NCI-H2171 treated with DMSO at 0.1 percent for 48 hours (cell line): ENCODE results near the gene TXNL1.

Experiments
- DNase-seq: peaks from one replicate; lab custom pipeline; 2025; lab: John Stamatoyannopoulos, UW

The TXNL1 gene

DNA sequence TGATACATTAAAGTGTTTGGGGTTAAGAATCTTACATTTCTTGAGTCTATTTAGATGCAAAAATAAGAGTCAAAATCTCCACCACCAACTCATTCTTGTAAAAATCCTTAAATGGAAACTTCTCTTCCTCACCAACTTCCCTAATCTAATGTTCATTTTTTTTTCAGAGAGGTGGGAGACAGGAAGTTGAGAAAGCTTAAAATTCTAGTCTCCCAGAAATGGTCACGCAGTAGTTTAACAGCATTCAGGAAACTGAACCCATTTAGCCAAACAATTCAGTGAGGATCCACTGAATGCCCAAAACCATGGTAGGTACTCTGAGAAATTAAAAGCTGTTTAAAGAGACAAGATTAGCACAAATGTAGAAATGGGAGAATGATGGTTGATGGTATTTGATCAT is 69.0 kb downstream of the TXNL1 start:
- DNase-seq = no peak

DNA sequence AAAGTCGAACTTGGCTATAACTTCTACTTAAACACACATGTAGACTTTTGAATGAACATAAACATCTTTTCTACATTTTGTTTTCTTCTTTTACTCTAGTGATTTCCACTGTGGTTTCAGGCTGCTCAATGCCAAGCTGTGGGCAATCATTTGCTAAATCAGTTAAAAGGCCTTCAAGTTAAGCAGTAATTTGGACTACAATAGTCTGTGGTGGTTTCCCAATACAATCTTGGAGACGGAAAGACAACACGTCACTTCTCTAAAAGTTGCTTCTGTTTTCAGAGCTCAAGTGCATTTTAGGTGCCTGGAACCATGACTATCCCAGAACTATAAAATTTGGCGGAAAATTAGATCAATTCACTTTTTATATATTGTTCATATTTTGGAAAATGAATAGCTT is 69.4 kb downstream of the TXNL1 start:
- no peak for DNase-seq

DNA sequence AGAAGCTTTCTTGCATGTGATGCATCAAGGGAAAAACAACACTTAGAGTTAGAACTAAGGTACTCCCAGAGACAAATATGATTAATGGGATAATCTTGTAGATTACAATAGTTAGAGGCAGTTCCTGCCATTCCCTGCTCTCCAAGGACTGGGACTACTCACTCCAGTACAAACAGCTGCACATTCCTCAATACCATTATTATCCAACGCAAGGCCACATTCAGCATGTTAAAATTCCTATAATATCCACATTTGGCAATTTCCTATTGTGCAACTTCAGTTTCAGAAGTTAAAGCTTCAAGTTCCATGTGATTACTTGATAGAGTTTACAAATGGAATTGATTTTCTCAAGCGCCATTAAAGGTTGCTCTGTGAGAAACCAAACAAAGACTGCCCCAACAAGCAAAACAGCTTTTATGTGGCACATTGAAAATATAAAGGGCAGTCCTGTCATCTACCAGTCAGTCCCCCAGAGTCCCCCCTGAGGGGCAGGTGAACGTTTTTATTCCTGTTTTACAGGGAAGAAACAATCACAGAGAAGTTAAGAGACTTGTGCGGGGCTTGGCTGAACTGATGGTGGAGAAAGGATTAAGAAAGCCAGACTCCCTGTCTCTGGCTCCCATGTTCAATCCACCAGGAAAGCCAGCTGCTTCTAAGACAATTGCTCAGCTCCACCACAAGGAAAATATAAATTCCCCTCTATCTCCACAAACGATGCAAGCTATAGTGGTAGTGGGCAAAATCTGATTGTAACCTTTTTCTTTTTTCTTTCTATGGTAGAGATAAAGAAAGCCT is 72.6 kb downstream of the TXNL1 start:
- DNase-seq = no peak

DNA sequence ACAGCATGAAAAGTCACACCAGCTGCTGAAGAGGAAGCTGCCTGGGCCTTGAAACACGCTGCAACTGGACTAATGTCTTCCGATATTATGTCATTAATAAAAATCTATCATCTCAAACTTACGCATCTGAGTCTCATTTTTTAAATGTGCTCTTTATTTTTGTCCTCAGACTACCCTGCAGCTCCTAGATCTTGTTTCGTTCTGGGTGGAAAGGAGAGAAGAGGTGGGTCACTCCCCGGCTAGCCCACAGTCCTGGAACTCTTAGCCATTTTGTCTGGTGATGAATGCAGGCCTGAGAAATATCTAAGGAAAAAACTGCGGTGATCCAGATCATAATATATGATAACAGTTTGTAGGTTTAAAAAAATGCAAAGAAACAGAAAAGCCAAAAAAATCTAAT is 73.3 kb downstream of the TXNL1 start:
- no peak for DNase-seq

DNA sequence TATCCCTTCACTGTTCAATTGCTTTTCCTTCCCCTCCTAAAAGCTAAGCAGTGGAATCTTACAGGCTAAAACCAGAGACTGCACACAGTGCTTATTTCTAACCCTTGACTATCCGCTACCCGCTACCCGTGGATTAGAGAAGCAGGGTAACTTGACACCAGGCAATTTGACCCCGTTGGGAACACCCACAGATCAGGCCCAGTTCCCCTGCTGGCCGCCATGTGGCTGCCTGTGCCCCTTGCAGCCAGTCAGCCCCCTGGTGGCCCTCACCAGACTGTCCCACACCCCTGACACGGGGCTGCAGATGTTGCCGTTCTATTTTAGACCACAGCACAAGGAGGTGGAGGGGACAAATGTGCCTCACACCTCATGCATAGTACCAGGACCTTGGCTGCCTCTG is 74.8 kb downstream of the TXNL1 start:
- peak; percentile 56 for DNase-seq

DNA sequence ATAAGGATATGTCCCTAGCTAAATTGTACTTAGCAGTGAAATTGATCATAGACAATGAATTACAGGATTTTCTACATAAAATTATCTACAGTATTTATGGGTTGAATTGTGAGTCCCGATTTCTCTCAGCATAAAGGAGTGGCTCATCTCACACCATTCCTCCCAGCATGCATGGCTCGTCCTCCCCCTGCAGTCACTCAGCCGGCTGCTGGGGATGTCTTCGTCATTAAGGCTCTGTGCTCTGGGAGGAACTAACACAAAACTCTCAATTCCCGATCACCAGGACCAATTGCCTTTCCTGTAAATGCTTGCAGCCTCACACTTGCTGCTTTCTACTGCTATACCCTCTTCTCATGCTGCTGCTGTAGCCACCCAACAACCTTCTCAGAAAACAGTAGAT is 75.9 kb downstream of the TXNL1 start:
- DNase-seq = no peak

DNA sequence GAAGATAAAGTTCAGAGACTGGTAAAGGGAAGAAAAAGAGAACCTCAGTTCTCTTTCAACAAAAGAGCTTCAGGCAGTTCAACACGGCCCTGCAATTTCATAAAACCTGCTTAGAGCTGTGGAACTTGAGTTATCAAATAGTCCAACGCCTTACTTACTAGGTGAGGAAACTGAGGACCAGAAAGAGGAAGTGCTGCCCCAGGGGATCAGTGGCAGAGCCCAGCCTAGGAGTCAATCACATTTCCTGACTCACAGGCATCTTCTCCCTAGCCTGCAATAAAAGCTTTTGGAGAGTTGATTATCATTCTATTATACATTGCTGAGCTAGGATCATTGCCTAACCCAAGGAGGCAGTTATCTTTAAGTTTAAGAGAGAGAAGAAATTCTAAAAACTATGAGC is 77.4 kb downstream of the TXNL1 start:
- no peak for DNase-seq

DNA sequence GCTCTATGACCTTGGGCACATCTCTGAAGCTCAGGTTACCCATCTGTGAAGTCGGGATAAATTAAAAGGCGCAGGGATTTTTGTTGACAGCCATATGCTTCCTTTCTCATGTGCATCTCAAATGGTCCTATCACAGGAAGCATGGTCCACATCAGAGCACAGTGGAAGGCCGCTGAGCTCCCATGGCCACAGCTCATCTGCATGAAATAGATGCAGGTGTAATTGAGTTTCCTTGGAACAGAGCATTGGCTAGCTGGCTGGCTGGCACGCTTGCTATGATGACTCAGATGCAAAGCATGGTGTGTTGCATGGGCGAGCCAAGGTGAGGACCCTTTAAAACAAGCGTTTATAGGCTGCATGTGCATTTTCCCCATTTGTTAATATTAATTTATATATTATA is 79.3 kb downstream of the TXNL1 start:
- DNase-seq = peak; percentile 51

DNA sequence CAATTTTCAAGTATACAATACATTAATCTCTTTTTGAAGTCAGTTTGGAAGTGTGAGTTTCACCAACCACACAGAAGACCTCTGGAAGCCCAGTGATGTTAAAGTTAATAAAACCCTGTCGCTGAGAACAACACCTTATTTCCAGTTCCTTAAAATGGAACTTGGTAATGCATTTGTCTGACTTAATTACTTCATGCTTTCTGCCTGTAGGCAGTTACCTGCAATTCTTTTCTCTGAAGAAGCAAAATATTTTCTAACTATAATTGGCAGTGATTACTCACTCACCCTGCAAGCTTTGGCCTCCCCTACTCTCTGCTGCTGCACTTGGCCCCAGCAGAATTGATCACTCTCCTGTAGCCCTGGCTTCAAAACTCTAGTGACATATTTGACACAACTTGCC is 81.5 kb downstream of the TXNL1 start:
- DNase-seq = no peak

DNA sequence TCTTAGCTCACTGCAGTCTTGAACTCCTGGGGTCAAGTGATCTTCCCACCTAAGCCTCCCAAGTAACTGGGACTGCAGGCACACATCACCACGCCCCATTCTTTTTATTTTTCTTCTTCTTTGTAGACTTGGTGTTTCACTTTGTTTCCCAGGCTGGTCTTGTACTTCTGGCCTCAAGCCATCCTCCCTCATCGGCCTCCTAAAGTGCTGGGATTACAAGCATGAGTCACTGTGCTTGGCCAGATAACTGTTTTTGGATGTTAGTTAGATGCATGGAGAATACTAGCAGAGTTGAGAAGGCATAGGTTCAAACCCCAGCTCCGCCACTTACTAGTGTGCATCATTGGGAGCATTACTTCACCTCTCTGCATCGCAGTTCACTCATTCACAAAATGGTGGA is 88.3 kb downstream of the TXNL1 start:
- DNase-seq = no peak
